Measurements from ENCODE around the gene PRCC. TPM values are rescaled to one million over a fixed set of nuclear protein-coding genes. Genes with fewer than 3 reads are reported as not detected.

Gene PRCC
- polyA plus RNA-seq, 3 donors: 26.7 to 37.1 (median 29.6) TPM

DNA sequence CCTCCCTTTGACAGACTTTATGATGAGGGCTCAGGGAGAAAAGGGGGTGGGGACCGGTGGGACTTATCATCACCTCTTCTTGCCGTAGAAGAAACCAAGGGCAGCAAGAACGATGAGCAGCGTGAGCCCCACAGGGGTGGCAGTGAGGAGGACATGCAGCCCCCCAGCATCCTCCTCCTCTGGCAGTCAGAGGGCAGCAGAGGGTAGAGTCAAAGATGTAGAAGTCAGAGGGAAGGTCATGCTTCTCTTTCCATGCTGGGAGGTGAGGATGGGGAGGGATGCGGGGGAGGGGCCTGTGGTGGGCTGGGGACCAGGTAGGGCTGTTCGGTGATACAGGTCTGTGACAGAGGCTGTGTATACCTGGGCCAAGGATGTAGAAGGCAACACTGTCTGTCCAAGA lies 76.8 kb downstream of the PRCC start:
- Histone ChIP-seq H4K20me1 (ENCODE audit: insufficient read depth, low read length) (no peaks in the 10 kb centered on the region), H3K79me2 (ENCODE audit: insufficient read depth, low read length) (no peaks in the 10 kb centered on the region), H3K4me1 (ENCODE audit: control insufficient read depth in 1 of 2, insufficient read depth in 2 of 2, low read length in 2 of 2) (peaks cover 2 to 4% of the 10 kb centered on the region in 2 donors), H3K4me2 (replicated peaks; ENCODE audit: extremely low read depth, low read length, poor library complexity, severe bottlenecking) (no peak overlapping the region), H3K4me3 (replicated peaks in 1 of 3; ENCODE audit: low read depth in 2 of 3, low read length in 3 of 3) (no peak overlapping the region), H3K27me3 (ENCODE audit: control insufficient read depth in 2 of 2, insufficient read depth in 2 of 2, low read length in 2 of 2) (peaks cover 41 to 65% of the 10 kb centered on the region in 2 donors), H3K36me3 (replicated peaks in 1 of 2; ENCODE audit: control insufficient read depth in 1 of 2, insufficient read depth in 2 of 2, low read length in 2 of 2) (no peaks in the 10 kb centered on the region), H3K27ac (ENCODE audit: low read depth in 1 of 2, low read length in 2 of 2) (no peak overlapping the region), H3K9me3 (replicated peaks in 1 of 2; ENCODE audit: control insufficient read depth in 1 of 2, insufficient read depth in 1 of 2, low read length in 2 of 2) (peaks cover 0 to 8% of the 10 kb centered on the region in 2 donors), H2AFZ (ENCODE audit: insufficient read depth, low read depth, low read length, poor library complexity, severe bottlenecking) (no peak overlapping the region), H3K9ac (ENCODE audit: insufficient read depth, low read length, poor library complexity, severe bottlenecking) (no peak overlapping the region)
- TF ChIP-seq, protein P1, sequence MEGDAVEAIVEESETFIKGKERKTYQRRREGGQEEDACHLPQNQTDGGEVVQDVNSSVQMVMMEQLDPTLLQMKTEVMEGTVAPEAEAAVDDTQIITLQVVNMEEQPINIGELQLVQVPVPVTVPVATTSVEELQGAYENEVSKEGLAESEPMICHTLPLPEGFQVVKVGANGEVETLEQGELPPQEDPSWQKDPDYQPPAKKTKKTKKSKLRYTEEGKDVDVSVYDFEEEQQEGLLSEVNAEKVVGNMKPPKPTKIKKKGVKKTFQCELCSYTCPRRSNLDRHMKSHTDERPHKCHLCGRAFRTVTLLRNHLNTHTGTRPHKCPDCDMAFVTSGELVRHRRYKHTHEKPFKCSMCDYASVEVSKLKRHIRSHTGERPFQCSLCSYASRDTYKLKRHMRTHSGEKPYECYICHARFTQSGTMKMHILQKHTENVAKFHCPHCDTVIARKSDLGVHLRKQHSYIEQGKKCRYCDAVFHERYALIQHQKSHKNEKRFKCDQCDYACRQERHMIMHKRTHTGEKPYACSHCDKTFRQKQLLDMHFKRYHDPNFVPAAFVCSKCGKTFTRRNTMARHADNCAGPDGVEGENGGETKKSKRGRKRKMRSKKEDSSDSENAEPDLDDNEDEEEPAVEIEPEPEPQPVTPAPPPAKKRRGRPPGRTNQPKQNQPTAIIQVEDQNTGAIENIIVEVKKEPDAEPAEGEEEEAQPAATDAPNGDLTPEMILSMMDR (IDR thresholded peaks at IDR 0.05): no peak
- H3K36me3 Mint-ChIP-seq: peaks cover 0 to 1% of the 10 kb centered on the region in 2 donors
- no peak for DNase-seq
- peaks cover 62 to 88% (median 65%) of the 10 kb centered on the region in 3 donors for H3K27me3 Mint-ChIP-seq (ENCODE audit: low read depth in 3 of 3)
- 26% methylated on average over 2 of the region's 6 CpGs for WGBS (ENCODE audit: insufficient coverage)
- intact Hi-C loops (cut with micrococcal nuclease): no loop called here
- H3K4me1 Mint-ChIP-seq: peaks cover 6% of the 10 kb centered on the region
- H3K9me3 Mint-ChIP-seq: peaks cover 0 to 11% (median 2%) of the 10 kb centered on the region in 7 donors
- peak overlapping the region in 1 of 2 donors; percentile 77 for H3K4me3 Mint-ChIP-seq
- peak overlapping the region in 1 of 7 donors; percentile 22 for H3K27ac Mint-ChIP-seq

DNA sequence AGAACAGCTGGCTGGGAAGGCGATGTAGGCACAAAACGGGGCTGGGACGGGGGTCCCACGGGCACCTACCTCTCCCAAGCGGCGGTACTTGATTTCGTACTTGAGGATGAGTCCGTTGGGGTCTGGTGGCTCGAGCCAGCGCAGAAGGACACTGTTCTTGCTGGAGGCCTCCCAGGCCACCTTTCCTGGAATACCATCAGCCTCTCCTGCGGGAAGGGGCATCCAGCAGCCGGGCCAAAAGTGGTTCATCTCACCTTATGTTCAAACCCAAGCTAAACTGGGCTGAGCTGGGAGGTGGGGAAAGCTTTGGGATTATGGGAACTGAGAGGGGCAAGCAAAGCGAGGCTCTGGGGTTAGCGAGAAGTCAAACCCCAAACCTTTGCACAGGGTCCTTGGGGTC lies 77.3 kb downstream of the PRCC start:
- H3K27me3 Mint-ChIP-seq (ENCODE audit: low read depth in 3 of 3): peaks cover 67 to 92% (median 71%) of the 10 kb centered on the region in 3 donors
- H3K4me1 Mint-ChIP-seq: peaks cover 6% of the 10 kb centered on the region
- Histone ChIP-seq H3K4me1 (ENCODE audit: control insufficient read depth in 1 of 2, insufficient read depth in 2 of 2, low read length in 2 of 2) (peaks cover 2 to 4% of the 10 kb centered on the region in 2 donors), H2AFZ (ENCODE audit: insufficient read depth, low read depth, low read length, poor library complexity, severe bottlenecking) (peak overlapping the region; percentile 46), H3K9ac (ENCODE audit: insufficient read depth, low read length, poor library complexity, severe bottlenecking) (no peak overlapping the region), H4K20me1 (ENCODE audit: insufficient read depth, low read length) (no peaks in the 10 kb centered on the region), H3K9me3 (replicated peaks in 1 of 2; ENCODE audit: control insufficient read depth in 1 of 2, insufficient read depth in 1 of 2, low read length in 2 of 2) (peaks cover 0 to 8% of the 10 kb centered on the region in 2 donors), H3K27me3 (ENCODE audit: control insufficient read depth in 2 of 2, insufficient read depth in 2 of 2, low read length in 2 of 2) (peaks cover 41 to 70% of the 10 kb centered on the region in 2 donors), H3K27ac (ENCODE audit: low read depth in 1 of 2, low read length in 2 of 2) (no peak overlapping the region), H3K4me2 (replicated peaks; ENCODE audit: extremely low read depth, low read length, poor library complexity, severe bottlenecking) (peak overlapping the region; percentile 1), H3K36me3 (replicated peaks in 1 of 2; ENCODE audit: control insufficient read depth in 1 of 2, insufficient read depth in 2 of 2, low read length in 2 of 2) (no peaks in the 10 kb centered on the region), H3K4me3 (replicated peaks in 1 of 3; ENCODE audit: low read depth in 2 of 3, low read length in 3 of 3) (no peak overlapping the region), H3K79me2 (ENCODE audit: insufficient read depth, low read length) (no peaks in the 10 kb centered on the region)
- peaks cover 0 to 1% of the 10 kb centered on the region in 2 donors for H3K36me3 Mint-ChIP-seq
- H3K4me3 Mint-ChIP-seq: peak overlapping the region; percentile 34 to 77
- no peak for DNase-seq
- 17% methylated on average over 9 of the region's 14 CpGs for WGBS (ENCODE audit: insufficient coverage)
- intact Hi-C loops (cut with micrococcal nuclease): no loop called here
- H3K27ac Mint-ChIP-seq: no peak overlapping the region
- peaks cover 0 to 11% (median 2%) of the 10 kb centered on the region in 7 donors for H3K9me3 Mint-ChIP-seq
- TF ChIP-seq, protein P1 (IDR thresholded peaks at IDR 0.05): no peak
